IMR-90 (cell line): ENCODE data around the gene GOLGA6L9. TPM values are rescaled to one million over a fixed set of nuclear protein-coding genes. Genes with fewer than 3 reads are reported as not detected.
"Not testable (repeated sequence)": the region's sequence is repeated elsewhere in the genome, so short reads cannot be mapped to it uniquely, and the experiment has no call there.

Source experiments
- ATAC-seq: fragments of 200-7000 bp; cut with Tn5 transposase; 2 replicates; pipeline ENCODE4 v1.9.1; 2020; ENCODE audit warnings: low read depth, mild to moderate bottlenecking, moderate library complexity
- Bru-seq: library from RNA; stranded (reverse); fragments of 400-500 nt; gene quantifications from one replicate; lab custom pipeline; 2021; lab: Mats Ljungman, UMichigan
- BruChase-seq, 2 experiments: library from RNA; stranded (reverse); fragments of 400-500 nt; gene quantifications; one replicate each; lab custom pipeline; 2021; lab: Mats Ljungman, UMichigan
- BruUV-seq: library from RNA; stranded (reverse); fragments of 400-500 nt; replicated peaks from 2 replicates; lab custom pipeline; 2021; lab: Mats Ljungman, UMichigan
- CTCF ChIA-PET: fragments of 300-600 bp; formaldehyde crosslinking; extraction: SDS; loops from one replicate; lab custom pipeline; 2021; ENCODE audit warnings: antibody characterized with exemption; lab: Yijun Ruan, JAX
- POLR2A ChIA-PET: fragments of 300-600 bp; sonication (Branson Sonifier 250); formaldehyde crosslinking; loops from one replicate; lab custom pipeline; 2022; ENCODE audit warnings: antibody characterized with exemption; ENCODE audit not compliant: unreplicated experiment; lab: Charles Lee
- DNase-seq: peaks from one replicate; pipeline ENCODE4 v3.0.0; 2013
- H2AFZ ChIP-seq: replicated peaks from 2 replicates; pipeline ENCODE3; 2013; ENCODE audit warnings: low read length, mild to moderate bottlenecking; ENCODE audit not compliant: poor library complexity
- H2AK5ac ChIP-seq: 2 replicates; pipeline ENCODE4 v1.6.1; 2013; ENCODE audit warnings: low read depth, low read length, inconsistent platforms
- H2AK9ac ChIP-seq: replicated peaks from 2 replicates; pipeline ENCODE3; 2013; ENCODE audit warnings: mild to moderate bottlenecking, low read depth, low read length, moderate library complexity; ENCODE audit not compliant: poor library complexity
- H2BK120ac ChIP-seq: 2 replicates; pipeline ENCODE4 v1.6.1; 2013; ENCODE audit warnings: low read depth, low read length, inconsistent platforms
- H2BK15ac ChIP-seq: 3 replicates; pipeline ENCODE4 v1.6.1; 2013; ENCODE audit warnings: low read depth, low read length, inconsistent platforms
- H2BK20ac ChIP-seq: 2 replicates; pipeline ENCODE4 v1.6.1; 2013; ENCODE audit warnings: low read depth, mild to moderate bottlenecking, inconsistent platforms, low read length, moderate library complexity
- H2BK5ac ChIP-seq: 2 replicates; pipeline ENCODE4 v1.6.1; 2013; ENCODE audit warnings: mild to moderate bottlenecking, low read depth, low read length, inconsistent platforms; ENCODE audit not compliant: poor library complexity, severe bottlenecking
- H3K14ac ChIP-seq: replicated peaks from 2 replicates; pipeline ENCODE4 v1.6.1; 2013; ENCODE audit warnings: low read depth, low read length, inconsistent platforms
- H3K18ac ChIP-seq: 2 replicates; pipeline ENCODE4 v1.6.1; 2013; ENCODE audit warnings: low read depth, low read length, control low read depth
- H3K23ac ChIP-seq: 2 replicates; pipeline ENCODE4 v1.6.1; 2013; ENCODE audit warnings: low read depth, low read length, inconsistent platforms
- H3K27ac ChIP-seq: 2 replicates; pipeline ENCODE4 v1.5.1; 2013; ENCODE audit warnings: mild to moderate bottlenecking, control low read depth, low read length; ENCODE audit not compliant: insufficient read depth
- H3K27me3 ChIP-seq: 2 replicates; pipeline ENCODE4 v1.6.1; 2013; ENCODE audit warnings: low read length; ENCODE audit not compliant: control insufficient read depth, insufficient read depth
- H3K36me3 ChIP-seq: 2 replicates; pipeline ENCODE4 v1.6.1; 2013; ENCODE audit warnings: low read length, mixed read lengths; ENCODE audit not compliant: control insufficient read depth, insufficient read depth
- H3K4ac ChIP-seq: 2 replicates; pipeline ENCODE4 v1.6.1; 2013; ENCODE audit warnings: low read depth, low read length, inconsistent platforms
- H3K4me1 ChIP-seq: 2 replicates; pipeline ENCODE4 v1.6.1; 2013; ENCODE audit warnings: low read length, mixed read lengths; ENCODE audit not compliant: control insufficient read depth, insufficient read depth
- H3K4me2 ChIP-seq: 2 replicates; pipeline ENCODE4 v1.6.1; 2013; ENCODE audit warnings: low read depth, mild to moderate bottlenecking, control low read depth, low read length, moderate library complexity
- H3K4me3 ChIP-seq: 2 replicates; pipeline ENCODE4 v1.5.1; 2013; ENCODE audit warnings: low read depth, mild to moderate bottlenecking, control low read depth, low read length, moderate library complexity; ENCODE audit not compliant: insufficient read depth
- H3K56ac ChIP-seq: 2 replicates; pipeline ENCODE4 v1.6.1; 2013; ENCODE audit warnings: low read length, inconsistent platforms; ENCODE audit not compliant: insufficient read depth; ENCODE audit errors: extremely low read depth
- H3K79me1 ChIP-seq, 2 experiments: 2 replicates each; pipeline ENCODE4 v1.6.1; 2013; ENCODE audit warnings: low read length in 2 of 2, inconsistent platforms in 1 of 2, low read depth in 1 of 2
- H3K9ac ChIP-seq: 2 replicates; pipeline ENCODE4 v1.6.1; 2013; ENCODE audit warnings: low read depth, low read length, control low read depth
- H3K9me1 ChIP-seq: 2 replicates; pipeline ENCODE4 v1.6.1; 2013; ENCODE audit warnings: low read length, inconsistent platforms; ENCODE audit not compliant: insufficient read depth
- H3K9me3 ChIP-seq: 2 replicates; pipeline ENCODE4 v1.6.1; 2013; ENCODE audit warnings: low read length; ENCODE audit not compliant: control insufficient read depth, insufficient read depth
- H4K20me1 ChIP-seq: 2 replicates; pipeline ENCODE4 v1.6.1; 2013; ENCODE audit warnings: low read length, inconsistent platforms; ENCODE audit not compliant: insufficient read depth
- H4K5ac ChIP-seq: 2 replicates; pipeline ENCODE4 v1.6.1; 2013; ENCODE audit warnings: mild to moderate bottlenecking, low read depth, low read length, control low read depth
- H4K8ac ChIP-seq, 2 experiments: 2 replicates each; pipeline ENCODE4 v1.6.1; 2013; ENCODE audit warnings: low read depth in 2 of 2, low read length in 2 of 2, control low read depth in 1 of 2, inconsistent platforms in 1 of 2
- H4K91ac ChIP-seq: 2 replicates; pipeline ENCODE4 v1.6.1; 2013; ENCODE audit warnings: low read depth, low read length, inconsistent platforms; ENCODE audit not compliant: insufficient read depth
- WGBS, 2 experiments: methylation state at CpG; one replicate each; pipeline versions ENCODE4 v1.1.5 to v1.1.7; 2013; ENCODE audit warnings: missing lambda C conversion rate in 2 of 2; ENCODE audit not compliant: insufficient read length in 1 of 2; ENCODE audit errors: extremely low coverage in 2 of 2; 5-methylcytosine and 5-hydroxymethylcytosine counted together
- dilution Hi-C: fragments of 300-500 bp; cut with HindIII; formaldehyde crosslinking; loops from one replicate; pipeline ENCODE4 v1.14.3; 2018; ENCODE audit warnings: low sequenced_read_pairs; ENCODE audit not compliant: unreplicated experiment
- in situ Hi-C: fragments of 300-500 bp; cut with MboI; formaldehyde crosslinking; loops from 3 replicates; pipeline ENCODE4 v1.14.3; 2019; ENCODE audit warnings: low sequenced_read_pairs, inconsistent platforms, mixed read lengths
- intact Hi-C: fragments of 100-400 bp; cut with micrococcal nuclease; formaldehyde crosslinking; loops from 2 replicates; pipeline ENCODE4 v1.10.0; 2022
- long read RNA-seq: library from polyadenylated mRNA; unstranded; transcript quantifications from one replicate; pipeline ENCODE4 v2.0.0, GENCODE V29; 2021; ENCODE audit not compliant: unreplicated experiment
- polyA plus RNA-seq, 3 experiments: library from polyadenylated mRNA; depleted of rRNA; stranded (reverse); fragments of >200 nt; gene quantifications; 2 replicates each; pipeline ENCODE4 v1.2.3, GENCODE V29; 2012; ENCODE audit warnings: low replicate concordance in 1 of 3
- total RNA-seq: library from RNA; depleted of rRNA; stranded (reverse); fragments of >200 nt; gene quantifications from 2 replicates; pipeline ENCODE4 v1.2.3, GENCODE V29; 2012; rRNA removed

GOLGA6L9 gene, protein sequence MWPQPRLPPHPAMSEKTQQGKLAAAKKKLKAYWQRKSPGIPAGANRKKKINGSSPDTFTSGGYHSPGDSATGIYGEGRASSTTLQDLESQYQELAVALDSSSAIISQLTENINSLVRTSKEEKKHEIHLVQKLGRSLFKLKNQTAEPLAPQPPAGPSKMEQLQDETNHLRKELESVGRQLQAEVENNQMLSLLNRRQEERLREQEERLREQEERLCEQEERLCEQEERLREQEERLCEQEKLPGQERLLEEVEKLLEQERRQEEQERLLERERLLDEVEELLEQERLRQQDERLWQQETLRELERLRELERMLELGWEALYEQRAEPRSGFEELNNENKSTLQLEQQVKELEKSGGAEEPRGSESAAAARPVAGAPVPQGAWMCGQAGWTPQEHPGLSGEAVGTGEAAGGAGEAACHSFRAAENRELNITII
- total RNA-seq (0.90 and 1.1 TPM in 2 replicates), polyA plus RNA-seq (2012; rRNA removed) (1.7 and 2.6 TPM in 2 replicates), Bru-seq, nascent RNA (percentile 60 among the genes with signal in this experiment), BruChase-seq, experiment 1, labeled RNA remaining after a 6-hour chase (percentile 80 among the genes with signal in this experiment), BruChase-seq, experiment 2, labeled RNA remaining after a 2-hour chase (percentile 83 among the genes with signal in this experiment)
- polyA plus RNA-seq (2012; cell fraction: cytosol; rRNA removed), result 0.81 and 1.1 TPM in 2 replicates
- 8.2 and 28.9 TPM in 2 replicates for polyA plus RNA-seq (2012; cell fraction: nucleus; rRNA removed; ENCODE audit: low replicate concordance)
- long read RNA-seq, result 0 reads

DNA sequence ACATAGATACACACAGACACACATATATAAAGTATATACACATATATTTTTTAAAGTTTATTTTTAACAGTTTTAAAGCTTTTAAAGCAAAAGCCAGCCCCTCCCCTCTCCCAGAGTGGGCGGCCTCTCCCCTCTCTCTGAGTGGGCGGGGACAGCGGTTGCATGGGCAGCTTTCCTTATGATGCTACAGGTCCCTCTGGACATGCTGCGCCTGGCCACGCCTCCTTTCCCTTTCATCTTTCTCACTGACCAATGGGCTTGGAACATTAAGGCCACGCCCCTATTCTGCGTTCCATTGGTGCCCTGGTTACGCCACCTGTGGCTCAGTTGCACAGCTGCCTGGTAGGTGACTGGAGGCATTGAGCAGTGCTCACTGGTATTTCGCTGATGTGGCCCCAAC lies at the start of gene GOLGA6L9:
Gene GOLGA6L9, plus strand, starts transcription at position 124 of the 400 bp plus-strand sequence. Its CDS starts 264 bp downstream, at position 388.
- H2AK9ac ChIP-seq, H3K9ac ChIP-seq, H3K27me3 ChIP-seq, H3K9me3 ChIP-seq, H2BK5ac ChIP-seq, H3K4me1 ChIP-seq, POLR2A ChIA-PET, intact Hi-C loops, in situ Hi-C loops, H4K5ac ChIP-seq, H4K20me1 ChIP-seq, H3K56ac ChIP-seq, H3K4me2 ChIP-seq, H3K23ac ChIP-seq, H3K9me1 ChIP-seq, H2AK5ac ChIP-seq, H3K4ac ChIP-seq, H2BK20ac ChIP-seq, BruUV-seq, H4K8ac ChIP-seq, H4K91ac ChIP-seq, H3K18ac ChIP-seq, DNase-seq, H2BK120ac ChIP-seq, H3K36me3 ChIP-seq, H2AFZ ChIP-seq, H3K79me1 ChIP-seq, dilution Hi-C loops, H3K4me3 ChIP-seq, H3K14ac ChIP-seq, CTCF ChIA-PET, H3K27ac ChIP-seq, ATAC-seq, H2BK15ac ChIP-seq: not testable (repeated sequence)
- no CpG with 5 or more reads among the region's 9 CpGs for WGBS, 2 experiments

DNA sequence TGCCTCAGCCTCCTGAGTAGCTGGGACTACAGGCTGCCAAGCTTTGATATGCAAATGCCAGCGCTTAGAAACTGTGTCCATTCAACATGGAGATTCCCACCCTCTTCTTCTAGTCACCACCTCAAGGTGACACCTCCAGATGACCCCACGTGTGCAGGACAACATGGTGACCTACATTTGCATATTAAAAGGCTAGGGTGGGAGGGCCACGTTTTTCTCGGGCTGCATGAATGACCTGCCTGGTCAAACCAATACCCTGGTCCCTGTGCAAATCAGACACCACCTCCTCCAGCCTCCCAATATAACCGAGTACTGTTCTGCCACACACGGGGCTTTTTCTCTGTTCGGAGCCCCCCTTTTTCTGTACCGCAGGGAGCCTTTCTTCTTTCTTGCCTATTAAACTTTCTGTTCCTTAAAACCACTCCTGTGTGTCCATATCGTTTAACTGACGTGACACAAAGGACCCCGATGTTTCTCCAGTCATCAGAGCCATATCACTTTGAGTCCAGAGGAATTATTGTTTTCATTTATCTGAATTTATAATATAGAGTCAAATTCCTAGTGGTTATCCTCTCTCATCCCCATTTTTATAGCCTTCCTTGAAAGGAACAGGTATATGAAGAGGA lies 48.2 kb upstream of the GOLGA6L9 start:
- H3K27ac ChIP-seq, H4K20me1 ChIP-seq, H4K8ac ChIP-seq, BruUV-seq, H3K36me3 ChIP-seq, H2AK5ac ChIP-seq, dilution Hi-C loops, H3K9ac ChIP-seq, H2AFZ ChIP-seq, H3K23ac ChIP-seq, H3K9me3 ChIP-seq, H2BK20ac ChIP-seq, H2BK5ac ChIP-seq, H3K4ac ChIP-seq, H3K27me3 ChIP-seq, H2AK9ac ChIP-seq, CTCF ChIA-PET, H3K9me1 ChIP-seq, H4K91ac ChIP-seq, H3K14ac ChIP-seq, H3K18ac ChIP-seq, DNase-seq, H3K4me3 ChIP-seq, H4K5ac ChIP-seq, H2BK15ac ChIP-seq, ATAC-seq, H3K79me1 ChIP-seq, in situ Hi-C loops, H3K4me1 ChIP-seq, H3K4me2 ChIP-seq, H3K56ac ChIP-seq, H2BK120ac ChIP-seq, intact Hi-C loops, POLR2A ChIA-PET: not testable (repeated sequence)
- WGBS, 2 experiments, result no CpG with 5 or more reads among the region's 11 CpGs
